Thyroid gland (tissue), 4 donors: Measurements from ENCODE around the gene WWC1.

Experiments used
- CTCF ChIP-seq, 6 experiments: fragments of 200-600 bp in 3 of 6; fragments of 450-650 bp in 3 of 6; sonication (generic) in 3 of 6; IDR thresholded peaks; one replicate each; pipeline ENCODE4 v1.5.1; 2016 to 2019; ENCODE audit warnings: antibody characterized with exemption in 6 of 6, mild to moderate bottlenecking in 2 of 6, inconsistent platforms in 1 of 6, moderate library complexity in 1 of 6
- POLR2A ChIP-seq, 2 donors: fragments of 450-650 bp; IDR thresholded peaks; one replicate each; pipeline ENCODE4 v1.6.1; 2017; ENCODE audit warnings: antibody characterized with exemption in 2 of 2, mild to moderate bottlenecking in 2 of 2, moderate library complexity in 1 of 2

- TF ChIP-seq POLR2A (IDR thresholded peaks at IDR 0.05) (no peak), CTCF (IDR thresholded peaks at IDR 0.05) (no peak)
Observed at GRCh38 chr5:168275940-168276339, 15.5 kb upstream of the WWC1 start.
